Dendritic cell treated with granulocyte-macrophage colony-stimulating factor and Interleukin-4, amounts not matched to agents 40 ng/mL and 50 ng/mL, for 4 days (primary cell): Measurements from ENCODE around the gene PNP.

ENCODE experiments used
- H3K27ac Mint-ChIP-seq: one replicate; pipeline ENCODE4 v1.8.0; 2022; ENCODE audit warnings: mild to moderate bottlenecking, mixed read lengths
- H3K27me3 Mint-ChIP-seq: one replicate; pipeline ENCODE4 v1.8.0; 2022; ENCODE audit warnings: mild to moderate bottlenecking, mixed read lengths
- H3K36me3 Mint-ChIP-seq: one replicate; pipeline ENCODE4 v1.8.0; 2022; ENCODE audit warnings: low read depth, mixed read lengths
- H3K4me1 Mint-ChIP-seq: one replicate; pipeline ENCODE4 v1.8.0; 2022; ENCODE audit warnings: low read depth, mixed read lengths
- H3K4me3 Mint-ChIP-seq: one replicate; pipeline ENCODE4 v1.8.0; 2022; ENCODE audit warnings: mild to moderate bottlenecking, moderate library complexity, mixed read lengths
- H3K9me3 Mint-ChIP-seq: one replicate; pipeline ENCODE4 v1.8.0; 2022; ENCODE audit warnings: mixed read lengths
- intact Hi-C: fragments of 100-400 bp; cut with micrococcal nuclease; formaldehyde crosslinking; loops from one replicate; pipeline ENCODE4 v1.15.0; 2022

PNP gene

GRCh38 chr14:20461225-20462141, 7.7 kb upstream of the PNP start, which contains the start of gene PIP4P1:
Gene PIP4P1, minus strand, starts transcription at chr14:20461434. Its CDS starts 109 bp downstream, at chr14:20461325.
- Mint-ChIP-seq H3K4me1 (peaks cover 30% of the 10 kb centered on the region), H3K27ac (peak within 1 kb of the TSS; percentile 88), H3K36me3 (no peaks in the 10 kb centered on the region), H3K4me3 (peak within 1 kb of the TSS; percentile 97), H3K27me3 (no peaks in the 10 kb centered on the region), H3K9me3 (no peaks in the 10 kb centered on the region)
- intact Hi-C loops, result loop anchor here (1.0 kb wide), 1 partner anchor 8 kb away; the partner anchor contains the start of gene PNP

- H3K4me1 Mint-ChIP-seq, result peaks cover 44% of the 10 kb centered on the region
- H3K27me3 Mint-ChIP-seq, result no peaks in the 10 kb centered on the region
- intact Hi-C loops, result loop anchor here (1.0 to 2.0 kb wide), 2 partner anchors 8 to 14 kb away; partner anchors contain the start of genes APEX1, OSGEP and PIP4P1
- H3K9me3 Mint-ChIP-seq, result no peaks in the 10 kb centered on the region
- peak overlapping the region; percentile 92 for H3K4me3 Mint-ChIP-seq
- peak overlapping the region; percentile 91 for H3K27ac Mint-ChIP-seq
- peaks cover 34% of the 10 kb centered on the region for H3K36me3 Mint-ChIP-seq
These were observed 403 bp upstream of the PNP start for GRCh38 chr14:20468764-20469241.

- H3K27me3 Mint-ChIP-seq, result no peaks in the 10 kb centered on the region
- H3K36me3 Mint-ChIP-seq, result peaks cover 47% of the 10 kb centered on the region
- peak overlapping the region; percentile 91 for H3K27ac Mint-ChIP-seq
- H3K4me3 Mint-ChIP-seq, result peak overlapping the region; percentile 92
- no peaks in the 10 kb centered on the region for H3K9me3 Mint-ChIP-seq
- H3K4me1 Mint-ChIP-seq, result peaks cover 48% of the 10 kb centered on the region
- intact Hi-C loops, result loop anchor here (1.0 to 10.0 kb wide), 3 partner anchors 9 to 55 kb away; partner anchors contain the start of genes APEX1, OSGEP and PIP4P1
These were observed 840 bp downstream of the PNP start for GRCh38 chr14:20469890-20470602.

- peak overlapping the region; percentile 92 for H3K4me3 Mint-ChIP-seq
- peaks cover 52% of the 10 kb centered on the region for H3K36me3 Mint-ChIP-seq
- intact Hi-C loops, result loop anchor here (10.0 kb wide), 1 partner anchor 54 kb away; no protein-coding TSS in a partner anchor
- no peaks in the 10 kb centered on the region for H3K9me3 Mint-ChIP-seq
- H3K4me1 Mint-ChIP-seq, result peaks cover 53% of the 10 kb centered on the region
- peak overlapping the region; percentile 91 for H3K27ac Mint-ChIP-seq
- no peaks in the 10 kb centered on the region for H3K27me3 Mint-ChIP-seq
These were observed 1.3 kb downstream of the PNP start for GRCh38 chr14:20470603-20470901.

- Mint-ChIP-seq H3K9me3 (no peaks in the 10 kb centered on the region), H3K4me3 (no peak overlapping the region), H3K4me1 (peaks cover 68% of the 10 kb centered on the region), H3K36me3 (peaks cover 68% of the 10 kb centered on the region), H3K27ac (peak overlapping the region; percentile 43), H3K27me3 (no peaks in the 10 kb centered on the region)
- intact Hi-C loops, result loop anchor here (10.0 kb wide), 1 partner anchor 52 kb away; no protein-coding TSS in a partner anchor
These were observed 3.4 kb downstream of the PNP start for GRCh38 chr14:20472536-20473169.

- Mint-ChIP-seq H3K4me3 (no peak overlapping the region), H3K4me1 (peaks cover 48% of the 10 kb centered on the region), H3K9me3 (no peaks in the 10 kb centered on the region), H3K36me3 (peaks cover 56% of the 10 kb centered on the region), H3K27me3 (no peaks in the 10 kb centered on the region), H3K27ac (no peak overlapping the region)
- intact Hi-C loops, result loop anchor here (2.0 to 10.0 kb wide), 3 partner anchors 16 to 131 kb away; no protein-coding TSS in a partner anchor
These were observed 7.6 kb downstream of the PNP start for GRCh38 chr14:20476776-20477175.

- Mint-ChIP-seq H3K4me1 (peaks cover 42% of the 10 kb centered on the region), H3K9me3 (no peaks in the 10 kb centered on the region), H3K4me3 (no peak overlapping the region), H3K27me3 (no peaks in the 10 kb centered on the region), H3K27ac (peak overlapping the region; percentile 68), H3K36me3 (peaks cover 50% of the 10 kb centered on the region)
- intact Hi-C loops, result loop anchor here (2.0 to 10.0 kb wide), 3 partner anchors 15 to 130 kb away; no protein-coding TSS in a partner anchor
These were observed 8.1 kb downstream of the PNP start for GRCh38 chr14:20477211-20477876.

GRCh38 chr14:20478894-20479293, 9.7 kb downstream of the PNP start:
- H3K4me3 Mint-ChIP-seq, result no peak overlapping the region
- H3K9me3 Mint-ChIP-seq, result no peaks in the 10 kb centered on the region
- intact Hi-C loops, result loop anchor here (5.0 to 10.0 kb wide), 2 partner anchors 46 to 128 kb away; no protein-coding TSS in a partner anchor
- no peaks in the 10 kb centered on the region for H3K27me3 Mint-ChIP-seq
- no peak overlapping the region for H3K27ac Mint-ChIP-seq
- peaks cover 30% of the 10 kb centered on the region for H3K4me1 Mint-ChIP-seq
- peaks cover 35% of the 10 kb centered on the region for H3K36me3 Mint-ChIP-seq

- Mint-ChIP-seq H3K9me3 (no peaks in the 10 kb centered on the region), H3K4me1 (peaks cover 18% of the 10 kb centered on the region), H3K36me3 (peaks cover 4% of the 10 kb centered on the region), H3K27me3 (no peaks in the 10 kb centered on the region), H3K4me3 (no peak overlapping the region), H3K27ac (no peak overlapping the region)
- intact Hi-C loops, result no loop called here
These were observed 13.2 kb downstream of the PNP start for GRCh38 chr14:20482382-20482781.

GRCh38 chr14:20485900-20486299, 16.7 kb downstream of the PNP start:
- no peak overlapping the region for H3K27ac Mint-ChIP-seq
- intact Hi-C loops, result no loop called here
- peaks cover 36% of the 10 kb centered on the region for H3K4me1 Mint-ChIP-seq
- H3K4me3 Mint-ChIP-seq, result no peak overlapping the region
- no peaks in the 10 kb centered on the region for H3K27me3 Mint-ChIP-seq
- no peaks in the 10 kb centered on the region for H3K36me3 Mint-ChIP-seq
- H3K9me3 Mint-ChIP-seq, result no peaks in the 10 kb centered on the region

GRCh38 chr14:20486684-20487395, 17.6 kb downstream of the PNP start:
- intact Hi-C loops, result no loop called here
- Mint-ChIP-seq H3K4me3 (no peak overlapping the region), H3K4me1 (peaks cover 37% of the 10 kb centered on the region), H3K36me3 (no peaks in the 10 kb centered on the region), H3K27ac (peak overlapping the region; percentile 3), H3K27me3 (no peaks in the 10 kb centered on the region), H3K9me3 (no peaks in the 10 kb centered on the region)

GRCh38 chr14:20487396-20487725, 18.2 kb downstream of the PNP start:
- intact Hi-C loops, result no loop called here
- no peaks in the 10 kb centered on the region for H3K27me3 Mint-ChIP-seq
- peak overlapping the region; percentile 3 for H3K27ac Mint-ChIP-seq
- H3K36me3 Mint-ChIP-seq, result no peaks in the 10 kb centered on the region
- H3K4me1 Mint-ChIP-seq, result peaks cover 37% of the 10 kb centered on the region
- no peak overlapping the region for H3K4me3 Mint-ChIP-seq
- no peaks in the 10 kb centered on the region for H3K9me3 Mint-ChIP-seq
